Stimulated activated memory B cell treated with anti-CD40 and anti-IgM and Interleukin-4, amounts not matched to agents 10 μg/mL and 1 μg/mL and 100 μg/mL, for 72 hours (primary cell): ENCODE data around the gene GARIN5B.
A peak's percentile ranks its signal among the peaks of the same experiment; 100 is the strongest.

Source experiments
- ATAC-seq: fragments of 150-1000 bp; cut with Tn5 transposase; 2 replicates; pipeline ENCODE4 v1.10.0; 2021
- H3K27ac Mint-ChIP-seq: one replicate; pipeline ENCODE4 v1.8.0; 2022; ENCODE audit warnings: mild to moderate bottlenecking, mixed read lengths
- H3K27me3 Mint-ChIP-seq: one replicate; pipeline ENCODE4 v1.8.0; 2022; ENCODE audit warnings: mixed read lengths
- H3K36me3 Mint-ChIP-seq: one replicate; pipeline ENCODE4 v1.8.0; 2022; ENCODE audit warnings: mixed read lengths
- H3K4me1 Mint-ChIP-seq: one replicate; pipeline ENCODE4 v1.8.0; 2022; ENCODE audit warnings: mixed read lengths
- H3K4me3 Mint-ChIP-seq: one replicate; pipeline ENCODE4 v1.8.0; 2022; ENCODE audit warnings: mild to moderate bottlenecking, moderate library complexity, mixed read lengths
- H3K9me3 Mint-ChIP-seq: one replicate; pipeline ENCODE4 v1.8.0; 2022; ENCODE audit warnings: mixed read lengths

The GARIN5B gene

GRCh38 chr19:55350620-55351315, 12.3 kb downstream of the GARIN5B start:
- Mint-ChIP-seq H3K27ac (no peak overlapping the region), H3K4me1 (peaks cover 26% of the 10 kb centered on the region), H3K27me3 (peaks cover 47% of the 10 kb centered on the region), H3K9me3 (no peaks in the 10 kb centered on the region), H3K36me3 (no peaks in the 10 kb centered on the region), H3K4me3 (no peak overlapping the region)
- no peak for ATAC-seq

- no peaks in the 10 kb centered on the region for H3K9me3 Mint-ChIP-seq
- no peak overlapping the region for H3K27ac Mint-ChIP-seq
- peaks cover 17% of the 10 kb centered on the region for H3K36me3 Mint-ChIP-seq
- peaks cover 27% of the 10 kb centered on the region for H3K4me1 Mint-ChIP-seq
- no peak for ATAC-seq
- no peak overlapping the region for H3K4me3 Mint-ChIP-seq
- H3K27me3 Mint-ChIP-seq, result peaks cover 34% of the 10 kb centered on the region
Observed at GRCh38 chr19:55348317-55349034, 14.6 kb downstream of the GARIN5B start.

GRCh38 chr19:55347442-55348009, 15.5 kb downstream of the GARIN5B start:
- Mint-ChIP-seq H3K4me1 (peaks cover 17% of the 10 kb centered on the region), H3K27me3 (peaks cover 24% of the 10 kb centered on the region), H3K9me3 (no peaks in the 10 kb centered on the region), H3K27ac (no peak overlapping the region), H3K36me3 (peaks cover 27% of the 10 kb centered on the region), H3K4me3 (no peak overlapping the region)
- no peak for ATAC-seq

GRCh38 chr19:55346725-55347441, 16.2 kb downstream of the GARIN5B start:
- Mint-ChIP-seq H3K4me1 (peaks cover 14% of the 10 kb centered on the region), H3K36me3 (peaks cover 30% of the 10 kb centered on the region), H3K27me3 (peaks cover 18% of the 10 kb centered on the region), H3K4me3 (no peak overlapping the region), H3K9me3 (no peaks in the 10 kb centered on the region), H3K27ac (no peak overlapping the region)
- peak; percentile 28 for ATAC-seq

- ATAC-seq, result no peak
- Mint-ChIP-seq H3K27me3 (peaks cover 13% of the 10 kb centered on the region), H3K36me3 (peaks cover 30% of the 10 kb centered on the region), H3K9me3 (no peaks in the 10 kb centered on the region), H3K4me1 (peaks cover 14% of the 10 kb centered on the region), H3K4me3 (no peak overlapping the region), H3K27ac (no peak overlapping the region)
Observed at GRCh38 chr19:55345818-55346724, 17.0 kb downstream of the GARIN5B start.

GRCh38 chr19:55345101-55345817, 17.8 kb downstream of the GARIN5B start:
- Mint-ChIP-seq H3K4me1 (peaks cover 21% of the 10 kb centered on the region), H3K4me3 (no peak overlapping the region), H3K27ac (no peak overlapping the region), H3K36me3 (peaks cover 30% of the 10 kb centered on the region), H3K27me3 (peaks cover 13% of the 10 kb centered on the region), H3K9me3 (no peaks in the 10 kb centered on the region)
- no peak for ATAC-seq

GRCh38 chr19:55344444-55344843, 18.6 kb downstream of the GARIN5B start:
- Mint-ChIP-seq H3K4me3 (no peak overlapping the region), H3K9me3 (no peaks in the 10 kb centered on the region), H3K4me1 (peaks cover 25% of the 10 kb centered on the region), H3K27ac (no peak overlapping the region), H3K27me3 (peaks cover 11% of the 10 kb centered on the region), H3K36me3 (peaks cover 30% of the 10 kb centered on the region)
- no peak for ATAC-seq

- no peak for ATAC-seq
- H3K27ac Mint-ChIP-seq, result no peak overlapping the region
Observed at GRCh38 chr19:55341595-55342531, 21.2 kb downstream of the GARIN5B start.

GRCh38 chr19:55341171-55341588, 21.9 kb downstream of the GARIN5B start:
- Mint-ChIP-seq H3K36me3 (peaks cover 30% of the 10 kb centered on the region), H3K4me1 (peaks cover 33% of the 10 kb centered on the region), H3K4me3 (peak overlapping the region; percentile 88), H3K9me3 (no peaks in the 10 kb centered on the region), H3K27ac (peak overlapping the region; percentile 73), H3K27me3 (peaks cover 31% of the 10 kb centered on the region)
- ATAC-seq, result no peak

More at GRCh38 chr19:55341595-55342531, 21.2 kb downstream of the GARIN5B start:
- no peaks in the 10 kb centered on the region for H3K9me3 Mint-ChIP-seq
- H3K36me3 Mint-ChIP-seq, result peaks cover 30% of the 10 kb centered on the region
- H3K27me3 Mint-ChIP-seq, result peaks cover 25% of the 10 kb centered on the region
- H3K4me3 Mint-ChIP-seq, result no peak overlapping the region
- peaks cover 33% of the 10 kb centered on the region for H3K4me1 Mint-ChIP-seq

- H3K27ac Mint-ChIP-seq, result peak overlapping the region; percentile 73
- H3K9me3 Mint-ChIP-seq, result no peaks in the 10 kb centered on the region
- peaks cover 33% of the 10 kb centered on the region for H3K4me1 Mint-ChIP-seq
- no peak for ATAC-seq
- peaks cover 36% of the 10 kb centered on the region for H3K27me3 Mint-ChIP-seq
- H3K4me3 Mint-ChIP-seq, result peak overlapping the region; percentile 88
- H3K36me3 Mint-ChIP-seq, result peaks cover 30% of the 10 kb centered on the region
Observed at GRCh38 chr19:55340784-55341147, 22.3 kb downstream of the GARIN5B start.

- peaks cover 42% of the 10 kb centered on the region for H3K27me3 Mint-ChIP-seq
- ATAC-seq, result no peak
- H3K9me3 Mint-ChIP-seq, result no peaks in the 10 kb centered on the region
- H3K4me3 Mint-ChIP-seq, result peak overlapping the region; percentile 90
- peaks cover 28% of the 10 kb centered on the region for H3K4me1 Mint-ChIP-seq
- H3K36me3 Mint-ChIP-seq, result peaks cover 24% of the 10 kb centered on the region
- H3K27ac Mint-ChIP-seq, result peak overlapping the region; percentile 73
Observed at GRCh38 chr19:55339889-55340783, 22.9 kb downstream of the GARIN5B start.

GRCh38 chr19:55339105-55339888, 23.8 kb downstream of the GARIN5B start, which contains the start of gene KMT5C:
Gene KMT5C, plus strand, starts transcription at chr19:55339876. Its CDS starts 2,061 bp downstream, at chr19:55341937.
- peak within 1 kb of the TSS; percentile 73 for H3K27ac Mint-ChIP-seq

More at GRCh38 chr19:55339105-55339888, 23.8 kb downstream of the GARIN5B start, which contains the start of gene KMT5C:
- ATAC-seq, result peak; percentile 94
- H3K9me3 Mint-ChIP-seq, result no peaks in the 10 kb centered on the region
- H3K27me3 Mint-ChIP-seq, result peaks cover 49% of the 10 kb centered on the region
- H3K4me1 Mint-ChIP-seq, result peaks cover 27% of the 10 kb centered on the region
- peaks cover 15% of the 10 kb centered on the region for H3K36me3 Mint-ChIP-seq
- peak within 1 kb of the TSS; percentile 90 for H3K4me3 Mint-ChIP-seq
